ENCODE measurements around the gene HSPA12A. TPM values are rescaled to one million over a fixed set of nuclear protein-coding genes. Genes with fewer than 3 reads are reported as not detected.
A peak's percentile ranks its signal among the peaks of the same experiment; 100 is the strongest.

Gene HSPA12A
- total RNA-seq, 8 experiments from 2014 or later: 25.6 to 71.2 (median 33.0) TPM

GRCh38 chr10:116688741-116689495 is 53.4 kb downstream of the HSPA12A start:
- H3K4me3 ChIP-seq: no peak overlapping the region
- in situ Hi-C loops (cut with MboI; ENCODE audit: low pct_unique_long_range_greater_than_20kb in 2 of 9, low sequenced_read_pairs in 9 of 9, unreplicated experiment in 9 of 9): loop anchor here in 5 of 9 experiments (10.0 to 25.0 kb wide), 2 partner anchors 96 to 98 kb away; no protein-coding TSS in a partner anchor
- WGBS, 10 experiments: 18 to 100% (median 94%) methylated on average over 1 to 7 of the region's 7 CpGs; no CpG with 5 or more reads in 3 of the 10 experiments
- H3K27ac ChIP-seq: no peak overlapping the region
- peaks cover 7 to 8% of the 10 kb centered on the region in 2 donors for H3K4me1 ChIP-seq (replicated peaks in 1 of 2)
- peak in 1 of 8 experiments; percentile 20 for ATAC-seq (replicated peaks in 6 of 8)

- Histone ChIP-seq H3K4me1 (replicated peaks in 1 of 2) (peaks cover 8 to 10% of the 10 kb centered on the region in 2 donors), H3K27ac (no peak overlapping the region), H3K4me3 (no peak overlapping the region)
- ATAC-seq (replicated peaks in 6 of 8): peak in 1 of 8 experiments; percentile 43
- 40 to 96% (median 71%) methylated on average over 1 to 7 of the region's 7 CpGs; no CpG with 5 or more reads in 3 of the 10 experiments for WGBS, 10 experiments
- in situ Hi-C loops (cut with MboI; ENCODE audit: low pct_unique_long_range_greater_than_20kb in 2 of 9, low sequenced_read_pairs in 9 of 9, unreplicated experiment in 9 of 9): loop anchor here in 5 of 9 experiments (10.0 to 25.0 kb wide), 2 partner anchors 97 to 99 kb away; no protein-coding TSS in a partner anchor
These were observed 54.1 kb downstream of the HSPA12A start for GRCh38 chr10:116688241-116688711.

GRCh38 chr10:116687633-116688032 is 54.7 kb downstream of the HSPA12A start:
- peak in 1 of 8 experiments; percentile 41 for ATAC-seq (replicated peaks in 6 of 8)
- in situ Hi-C loops (cut with MboI; ENCODE audit: low pct_unique_long_range_greater_than_20kb in 2 of 9, low sequenced_read_pairs in 9 of 9, unreplicated experiment in 9 of 9): loop anchor here in 5 of 9 experiments (10.0 to 25.0 kb wide), 2 partner anchors 97 to 100 kb away; no protein-coding TSS in a partner anchor
- H3K4me3 ChIP-seq: no peak overlapping the region
- H3K4me1 ChIP-seq (replicated peaks in 1 of 2): peaks cover 10 to 14% of the 10 kb centered on the region in 2 donors
- WGBS, 10 experiments: 53 to 100% (median 69%) methylated on average over 2 to 6 of the region's 6 CpGs; no CpG with 5 or more reads in 5 of the 10 experiments
- no peak overlapping the region for H3K27ac ChIP-seq

GRCh38 chr10:116686632-116687031 is 55.7 kb downstream of the HSPA12A start:
- Histone ChIP-seq H3K27ac (no peak overlapping the region), H3K4me3 (no peak overlapping the region), H3K4me1 (replicated peaks in 1 of 2) (peaks cover 10 to 14% of the 10 kb centered on the region in 2 donors)
- WGBS, 10 experiments: 60% methylated on average over 1 of the region's 3 CpGs; no CpG with 5 or more reads in 9 of the 10 experiments
- no peak for ATAC-seq (replicated peaks in 6 of 8)
- in situ Hi-C loops (cut with MboI; ENCODE audit: low pct_unique_long_range_greater_than_20kb in 2 of 9, low sequenced_read_pairs in 9 of 9, unreplicated experiment in 9 of 9): loop anchor here in 5 of 9 experiments (10.0 to 25.0 kb wide), 2 partner anchors 98 to 101 kb away; no protein-coding TSS in a partner anchor

GRCh38 chr10:116685807-116686206 is 56.6 kb downstream of the HSPA12A start:
- no peak overlapping the region for H3K4me3 ChIP-seq
- H3K27ac ChIP-seq: no peak overlapping the region
- in situ Hi-C loops (cut with MboI; ENCODE audit: low pct_unique_long_range_greater_than_20kb in 2 of 9, low sequenced_read_pairs in 9 of 9, unreplicated experiment in 9 of 9): loop anchor here in 5 of 9 experiments (10.0 to 25.0 kb wide), 2 partner anchors 99 to 101 kb away; no protein-coding TSS in a partner anchor
- no peak for ATAC-seq (replicated peaks in 6 of 8)
- H3K4me1 ChIP-seq (replicated peaks in 1 of 2): peaks cover 6 to 11% of the 10 kb centered on the region in 2 donors
- 80 to 100% (median 95%) methylated on average over 1 to 4 of the region's 6 CpGs; no CpG with 5 or more reads in 5 of the 10 experiments for WGBS, 10 experiments

DNA sequence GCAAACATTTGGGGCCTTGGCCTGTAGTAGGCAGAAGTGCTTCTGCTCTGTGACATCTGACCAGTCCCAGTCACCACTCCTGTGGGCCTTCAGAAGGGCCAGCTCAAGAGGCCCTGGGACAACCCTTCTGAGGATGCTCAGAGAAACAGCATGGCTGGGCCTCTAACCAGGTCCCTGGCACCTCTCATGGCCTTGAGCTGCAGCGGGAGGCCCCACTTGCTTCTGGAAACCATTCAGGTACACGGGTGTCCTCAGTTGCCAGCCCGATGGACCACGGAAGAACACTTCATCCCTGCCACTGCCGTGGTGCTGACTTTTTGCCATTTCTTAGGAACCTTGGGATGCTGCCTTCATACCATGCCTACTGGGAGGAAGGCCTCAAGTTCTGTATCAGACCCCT is 57.6 kb downstream of the HSPA12A start:
- 94 to 100% methylated on average over 3 of the region's 5 CpGs; no CpG with 5 or more reads in 8 of the 10 experiments for WGBS, 10 experiments
- in situ Hi-C loops (cut with MboI; ENCODE audit: low pct_unique_long_range_greater_than_20kb in 2 of 9, low sequenced_read_pairs in 9 of 9, unreplicated experiment in 9 of 9): loop anchor here in 5 of 9 experiments (10.0 to 25.0 kb wide), 2 partner anchors 100 to 103 kb away; no protein-coding TSS in a partner anchor
- no peak for ATAC-seq (replicated peaks in 6 of 8)
- Histone ChIP-seq H3K4me3 (no peak overlapping the region), H3K4me1 (replicated peaks in 1 of 2) (peaks cover 5 to 7% of the 10 kb centered on the region in 2 donors), H3K27ac (no peak overlapping the region)

DNA sequence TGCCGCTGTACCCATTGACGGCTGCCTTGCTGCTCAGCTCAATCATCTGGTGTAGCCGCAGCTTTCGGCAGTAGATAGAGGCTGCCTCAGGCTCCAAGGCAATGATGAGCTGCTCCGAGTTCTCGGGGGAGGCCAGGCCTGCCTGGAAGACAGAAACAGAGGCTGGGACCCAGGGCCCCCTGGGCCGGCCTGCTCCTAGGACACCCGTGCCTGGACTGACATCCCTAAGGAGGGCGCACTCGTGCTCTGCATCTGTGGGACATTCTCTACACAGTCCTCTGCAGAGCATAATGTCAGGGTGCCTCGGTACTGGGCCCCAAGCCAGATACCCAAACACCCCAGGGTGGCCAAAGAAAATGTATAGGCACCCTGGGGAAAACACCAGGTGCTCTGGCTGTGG is 58.5 kb downstream of the HSPA12A start:
- H3K27ac ChIP-seq: peak overlapping the region in 1 of 2 donors; percentile 33
- H3K4me1 ChIP-seq (replicated peaks in 1 of 2): peaks cover 5 to 7% of the 10 kb centered on the region in 2 donors
- H3K4me3 ChIP-seq: no peak overlapping the region
- WGBS, 10 experiments: 71 to 100% (median 89%) methylated on average over 2 to 6 of the region's 11 CpGs; no CpG with 5 or more reads in 7 of the 10 experiments
- ATAC-seq (replicated peaks in 6 of 8): peak in 2 of 8 experiments; percentile 7 to 19
- in situ Hi-C loops (cut with MboI; ENCODE audit: low pct_unique_long_range_greater_than_20kb in 2 of 9, low sequenced_read_pairs in 9 of 9, unreplicated experiment in 9 of 9): loop anchor here in 5 of 9 experiments (10.0 to 25.0 kb wide), 2 partner anchors 101 to 103 kb away; no protein-coding TSS in a partner anchor

GRCh38 chr10:116683166-116683565 is 59.2 kb downstream of the HSPA12A start:
- in situ Hi-C loops (cut with MboI; ENCODE audit: low pct_unique_long_range_greater_than_20kb in 2 of 9, low sequenced_read_pairs in 9 of 9, unreplicated experiment in 9 of 9): loop anchor here in 5 of 9 experiments (10.0 to 25.0 kb wide), 2 partner anchors 102 to 104 kb away; no protein-coding TSS in a partner anchor

DNA sequence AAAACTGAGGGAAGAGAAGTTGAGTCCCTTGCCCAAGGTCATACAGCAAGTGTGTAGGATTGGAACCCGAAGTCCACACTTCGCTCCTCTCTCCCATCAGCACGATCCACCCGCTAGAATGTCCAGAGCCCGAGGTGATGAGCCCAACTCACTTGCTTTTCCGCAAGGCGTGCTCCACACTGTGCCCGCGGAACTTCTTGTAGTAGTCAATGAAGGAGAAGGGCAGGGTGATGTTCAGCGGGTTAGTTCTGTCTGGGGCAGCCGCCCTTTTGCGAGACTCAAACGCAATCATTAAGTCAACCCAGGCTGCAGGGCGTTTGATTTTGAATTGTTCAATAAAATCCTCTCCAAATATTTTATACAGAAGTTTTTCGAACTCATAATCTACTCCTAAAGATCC is 63.0 kb downstream of the HSPA12A start:
- Histone ChIP-seq H3K4me3 (no peak overlapping the region), H3K4me1 (replicated peaks in 1 of 2) (peaks cover 5 to 7% of the 10 kb centered on the region in 2 donors), H3K27ac (no peak overlapping the region)
- ATAC-seq (replicated peaks in 6 of 8): no peak
- in situ Hi-C loops (cut with MboI; ENCODE audit: low pct_unique_long_range_greater_than_20kb in 2 of 9, low sequenced_read_pairs in 9 of 9, unreplicated experiment in 9 of 9): loop anchor here in 4 of 9 experiments (25.0 kb wide), 1 partner anchor 108 kb away; no protein-coding TSS in a partner anchor
- 80 to 100% (median 94%) methylated on average over 1 to 13 of the region's 15 CpGs; no CpG with 5 or more reads in 2 of the 10 experiments for WGBS, 10 experiments

More at GRCh38 chr10:116683166-116683565, 59.2 kb downstream of the HSPA12A start:
- Histone ChIP-seq H3K27ac (peak overlapping the region in 1 of 2 donors; percentile 39), H3K4me1 (replicated peaks in 1 of 2) (peaks cover 5 to 7% of the 10 kb centered on the region in 2 donors), H3K4me3 (no peak overlapping the region)
- ATAC-seq (replicated peaks in 6 of 8): peak in 5 of 8 experiments; percentile 15 to 66 (median 53)
- WGBS, 10 experiments: 70 to 96% (median 87%) methylated on average over 4 to 9 of the region's 9 CpGs; no CpG with 5 or more reads in 1 of the 10 experiments

DNA sequence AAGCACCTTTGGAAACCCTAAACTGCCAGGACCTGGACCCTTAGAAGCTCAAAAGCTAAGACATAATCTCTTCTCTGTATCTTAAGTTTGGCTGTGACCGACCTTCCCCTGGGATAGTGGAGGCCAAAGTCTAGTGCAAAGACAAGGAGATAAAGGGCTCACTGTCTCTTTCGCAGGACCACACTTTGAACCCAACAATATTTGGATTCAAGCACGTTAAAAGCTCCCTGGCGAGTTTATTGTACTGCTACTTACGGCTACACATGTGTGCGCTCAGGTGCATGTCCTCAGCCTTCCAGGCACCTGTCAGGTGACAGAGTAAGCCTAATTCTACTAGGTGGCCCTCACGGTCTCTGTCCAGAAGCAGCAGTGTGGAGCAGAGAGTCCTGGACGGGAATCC is 65.7 kb downstream of the HSPA12A start:
- 66 to 100% (median 93%) methylated on average over 1 to 7 of the region's 8 CpGs; no CpG with 5 or more reads in 2 of the 10 experiments for WGBS, 10 experiments
- no peak overlapping the region for H3K4me3 ChIP-seq
- in situ Hi-C loops (cut with MboI; ENCODE audit: low pct_unique_long_range_greater_than_20kb in 2 of 9, low sequenced_read_pairs in 9 of 9, unreplicated experiment in 9 of 9): loop anchor here in 4 of 9 experiments (25.0 kb wide), 1 partner anchor 111 kb away; no protein-coding TSS in a partner anchor
- ATAC-seq (replicated peaks in 6 of 8): no peak
- H3K27ac ChIP-seq: no peak overlapping the region
- no peaks in the 10 kb centered on the region for H3K4me1 ChIP-seq (replicated peaks in 1 of 2)

DNA sequence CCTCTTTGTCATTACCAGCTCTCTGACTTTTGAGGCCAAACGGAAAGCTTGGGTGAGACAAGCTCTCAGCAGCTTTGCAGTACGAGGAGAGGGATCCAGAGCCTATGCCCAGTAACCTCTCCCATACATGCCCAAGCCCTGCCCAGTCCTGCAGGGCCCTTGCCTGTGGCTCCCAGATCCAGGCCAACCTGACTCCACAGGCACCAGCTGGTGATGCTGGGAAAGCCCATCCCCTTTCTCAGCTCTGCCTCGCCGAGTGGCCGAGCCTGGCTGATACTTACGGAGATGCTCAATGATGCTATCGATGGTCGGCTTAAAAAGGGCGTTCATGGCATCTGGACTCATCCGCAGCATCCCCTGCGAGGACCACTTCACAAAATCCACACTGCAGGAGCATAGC is 66.2 kb downstream of the HSPA12A start:
- Histone ChIP-seq H3K4me1 (replicated peaks in 1 of 2) (no peaks in the 10 kb centered on the region), H3K27ac (no peak overlapping the region), H3K4me3 (no peak overlapping the region)
- in situ Hi-C loops (cut with MboI; ENCODE audit: low pct_unique_long_range_greater_than_20kb in 2 of 9, low sequenced_read_pairs in 9 of 9, unreplicated experiment in 9 of 9): loop anchor here in 4 of 9 experiments (25.0 kb wide), 1 partner anchor 111 kb away; no protein-coding TSS in a partner anchor
- 80 to 100% (median 97%) methylated on average over 1 to 9 of the region's 11 CpGs; no CpG with 5 or more reads in 2 of the 10 experiments for WGBS, 10 experiments
- ATAC-seq (replicated peaks in 6 of 8): no peak

DNA sequence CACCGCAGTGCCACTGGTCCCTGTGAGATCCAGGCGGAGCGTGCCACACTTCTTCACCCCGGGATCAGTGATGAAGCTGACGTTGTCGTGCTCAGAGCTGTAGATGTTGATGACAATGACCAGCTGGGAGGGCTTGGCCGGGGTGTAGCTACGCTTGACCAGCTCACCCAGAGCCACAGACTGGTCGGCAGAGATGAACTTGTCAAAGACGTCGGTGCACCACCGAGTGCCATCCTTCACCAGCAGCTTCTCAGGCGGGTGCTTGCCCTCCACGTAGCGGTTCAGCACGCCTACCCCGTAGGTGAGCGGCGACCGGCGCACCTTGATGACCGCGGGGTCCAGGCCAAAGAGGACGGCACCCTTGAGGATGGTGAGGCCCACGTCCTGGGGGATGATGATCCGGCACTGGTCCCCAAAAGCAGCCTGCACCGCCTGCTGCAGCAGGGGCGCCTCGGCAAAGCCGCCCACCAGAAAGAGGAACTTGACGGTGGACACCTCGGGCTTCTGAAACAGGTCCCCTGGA is 67.4 kb downstream of the HSPA12A start:
- 80 to 100% (median 100%) methylated on average over 1 to 3 of the region's 32 CpGs; no CpG with 5 or more reads in 6 of the 10 experiments for WGBS, 10 experiments
- Histone ChIP-seq H3K4me3 (no peak overlapping the region), H3K4me1 (replicated peaks in 1 of 2) (peaks cover 0 to 4% of the 10 kb centered on the region in 2 donors), H3K27ac (no peak overlapping the region)
- ATAC-seq (replicated peaks in 6 of 8): no peak
- in situ Hi-C loops (cut with MboI; ENCODE audit: low pct_unique_long_range_greater_than_20kb in 2 of 9, low sequenced_read_pairs in 9 of 9, unreplicated experiment in 9 of 9): loop anchor here in 4 of 9 experiments (25.0 kb wide), 1 partner anchor 112 kb away; no protein-coding TSS in a partner anchor

All from motor neuron (in vitro differentiated cells).